Natural killer cell (primary cell): Measurements from ENCODE around the gene ZNF557. TPM values are rescaled to one million over a fixed set of nuclear protein-coding genes. Genes with fewer than 3 reads are reported as not detected.
"Not testable (repeated sequence)": the region's sequence is repeated elsewhere in the genome, so short reads cannot be mapped to it uniquely, and the experiment has no call there.

ENCODE experiments used
- ATAC-seq, 3 donors: fragments of 150-1000 bp in 2 of 3; fragments of 200-7000 bp in 1 of 3; cut with Tn5 transposase; 1 replicate in 1 of 3; 2 replicates in 2 of 3; pipeline ENCODE4 v1.10.0; 2021; ENCODE audit warnings: mild to moderate bottlenecking in 2 of 3, moderate library complexity in 2 of 3
- DNase-seq, 2 donors: peaks; one replicate each; pipeline versions ENCODE4 v3.0.0 to v3.0.0-alpha.2; 2013 to 2021; ENCODE audit warnings: mixed read lengths in 1 of 2
- H3K27ac ChIP-seq: one replicate; pipeline ENCODE4 v1.5.1; 2013; ENCODE audit warnings: mild to moderate bottlenecking, low read length
- H3K27me3 ChIP-seq: one replicate; pipeline ENCODE4 v1.6.1; 2013; ENCODE audit warnings: low read length; ENCODE audit not compliant: control insufficient read depth, insufficient read depth
- H3K36me3 ChIP-seq: one replicate; pipeline ENCODE4 v1.6.1; 2013; ENCODE audit warnings: low read length; ENCODE audit not compliant: control insufficient read depth, insufficient read depth
- H3K4me1 ChIP-seq: one replicate; pipeline ENCODE4 v1.6.1; 2013; ENCODE audit warnings: low read length; ENCODE audit not compliant: control insufficient read depth, insufficient read depth
- H3K4me3 ChIP-seq: one replicate; pipeline ENCODE4 v1.5.1; 2013; ENCODE audit warnings: low read length
- H3K9me3 ChIP-seq: one replicate; pipeline ENCODE4 v1.6.1; 2013; ENCODE audit warnings: low read length; ENCODE audit not compliant: control insufficient read depth, insufficient read depth
- H3K27ac Mint-ChIP-seq, 2 donors: one replicate each; pipeline ENCODE4 v1.8.0; 2022; ENCODE audit warnings: mild to moderate bottlenecking in 2 of 2, mixed read lengths in 2 of 2, moderate library complexity in 1 of 2
- H3K27me3 Mint-ChIP-seq, 2 donors: one replicate each; pipeline ENCODE4 v1.8.0; 2022; ENCODE audit warnings: low read depth in 2 of 2, mixed read lengths in 2 of 2
- H3K36me3 Mint-ChIP-seq: one replicate; pipeline ENCODE4 v1.8.0; 2022; ENCODE audit warnings: mixed read lengths
- H3K4me1 Mint-ChIP-seq, 2 donors: one replicate each; pipeline ENCODE4 v1.8.0; 2022; ENCODE audit warnings: mixed read lengths in 2 of 2
- H3K4me3 Mint-ChIP-seq: one replicate; pipeline ENCODE4 v1.8.0; 2022; ENCODE audit warnings: mild to moderate bottlenecking, moderate library complexity, mixed read lengths
- H3K9me3 Mint-ChIP-seq, 2 donors: one replicate each; pipeline ENCODE4 v1.8.0; 2022; ENCODE audit warnings: mixed read lengths in 2 of 2
- WGBS: methylation state at CpG from one replicate; pipeline ENCODE4 v1.1.7; 2013; ENCODE audit warnings: missing lambda C conversion rate; ENCODE audit not compliant: insufficient coverage; 5-methylcytosine and 5-hydroxymethylcytosine counted together
- intact Hi-C: fragments of 100-400 bp; cut with micrococcal nuclease; formaldehyde crosslinking; loops from one replicate; pipeline ENCODE4 v1.14.2; 2022
- total RNA-seq, 4 donors: library from RNA; stranded (reverse); fragments of 120-200 nt in 1 of 4; gene quantifications; one replicate each; pipeline versions ENCODE4 v1.2.3 to v1.2.4, GENCODE V29; 2013 to 2022
- TF ChIP-seq, protein P1 (sequence below): fragments of 200-600 bp; IDR thresholded peaks from one replicate; pipeline ENCODE4 v1.8.0; 2022; ENCODE audit warnings: antibody characterized with exemption

ZNF557 gene
- total RNA-seq, result 10 to 100 TPM; 10.7 to 14.5 (median 10.9) TPM
- 20.8 TPM for total RNA-seq (2013)

GRCh38 chr19:7069042-7069903 is at the start of gene ZNF557:
Gene ZNF557 (plus strand): TSS chr19:7069703. CDS start chr19:7075075, 5,372 bp downstream.
- H3K27ac ChIP-seq, result peak within 1 kb of the TSS; percentile 82
- no peaks in the 10 kb centered on the region for H3K27me3 ChIP-seq
- WGBS, result under 1% methylated on average over 56 of the region's 56 CpGs
- H3K4me3 ChIP-seq, result peak within 1 kb of the TSS; percentile 87
- Mint-ChIP-seq H3K4me1 (peaks cover 0 to 13% of the 10 kb centered on the region in 2 donors), H3K27me3 (no peaks in the 10 kb centered on the region), H3K4me3 (peak within 1 kb of the TSS; percentile 96), H3K27ac (peak within 1 kb of the TSS; percentile 94 to 95), H3K9me3 (peaks cover 0 to 2% of the 10 kb centered on the region in 2 donors), H3K36me3 (no peaks in the 10 kb centered on the region)
- H3K9me3 ChIP-seq, result no peaks in the 10 kb centered on the region
- peaks cover 20% of the 10 kb centered on the region for H3K36me3 ChIP-seq
- ATAC-seq (peak; percentile 95 to 100 (median 96)), DNase-seq (peak; percentile 97 to 99)
- TF ChIP-seq, protein P1, sequence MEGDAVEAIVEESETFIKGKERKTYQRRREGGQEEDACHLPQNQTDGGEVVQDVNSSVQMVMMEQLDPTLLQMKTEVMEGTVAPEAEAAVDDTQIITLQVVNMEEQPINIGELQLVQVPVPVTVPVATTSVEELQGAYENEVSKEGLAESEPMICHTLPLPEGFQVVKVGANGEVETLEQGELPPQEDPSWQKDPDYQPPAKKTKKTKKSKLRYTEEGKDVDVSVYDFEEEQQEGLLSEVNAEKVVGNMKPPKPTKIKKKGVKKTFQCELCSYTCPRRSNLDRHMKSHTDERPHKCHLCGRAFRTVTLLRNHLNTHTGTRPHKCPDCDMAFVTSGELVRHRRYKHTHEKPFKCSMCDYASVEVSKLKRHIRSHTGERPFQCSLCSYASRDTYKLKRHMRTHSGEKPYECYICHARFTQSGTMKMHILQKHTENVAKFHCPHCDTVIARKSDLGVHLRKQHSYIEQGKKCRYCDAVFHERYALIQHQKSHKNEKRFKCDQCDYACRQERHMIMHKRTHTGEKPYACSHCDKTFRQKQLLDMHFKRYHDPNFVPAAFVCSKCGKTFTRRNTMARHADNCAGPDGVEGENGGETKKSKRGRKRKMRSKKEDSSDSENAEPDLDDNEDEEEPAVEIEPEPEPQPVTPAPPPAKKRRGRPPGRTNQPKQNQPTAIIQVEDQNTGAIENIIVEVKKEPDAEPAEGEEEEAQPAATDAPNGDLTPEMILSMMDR, result no peak
- H3K4me1 ChIP-seq, result peaks cover 15% of the 10 kb centered on the region
- intact Hi-C loops, result no loop called here

DNA sequence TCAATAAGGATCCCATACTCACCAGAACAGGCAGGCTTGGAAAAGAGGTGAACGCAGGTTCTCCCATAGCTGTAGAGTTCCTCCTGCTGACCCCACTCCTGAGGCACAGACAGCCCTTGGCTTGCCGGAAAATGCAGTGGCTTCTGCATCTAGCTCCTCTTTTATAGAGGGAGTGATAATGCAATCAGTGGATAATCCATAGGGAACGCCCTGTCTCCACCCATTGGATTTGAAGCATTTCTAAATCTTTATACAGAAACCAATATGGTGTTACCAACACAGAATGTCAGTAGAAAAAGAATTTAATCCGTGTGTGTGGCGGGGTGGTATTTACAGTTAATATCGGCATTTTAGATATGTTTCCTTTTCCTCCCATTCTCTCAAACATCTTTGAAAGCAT is 48.2 kb upstream of the ZNF557 start, which contains the start of gene MBD3L2B:
TSS of gene MBD3L2B (minus strand) at position 101 of the 400 bp plus-strand sequence. CDS start at position 67, 34 bp downstream.
- H3K27me3 Mint-ChIP-seq, H3K4me3 Mint-ChIP-seq, H3K4me1 Mint-ChIP-seq, ATAC-seq, H3K4me3 ChIP-seq, H3K36me3 Mint-ChIP-seq, H3K9me3 Mint-ChIP-seq, H3K36me3 ChIP-seq, DNase-seq, H3K27ac Mint-ChIP-seq, H3K27me3 ChIP-seq, intact Hi-C loops, H3K27ac ChIP-seq, H3K9me3 ChIP-seq, H3K4me1 ChIP-seq: not testable (repeated sequence)
- WGBS, result no CpG with 5 or more reads among the region's 6 CpGs

GRCh38 chr19:7028790-7029189 is 40.7 kb upstream of the ZNF557 start:
- H3K27me3 Mint-ChIP-seq, H3K4me3 ChIP-seq, H3K9me3 Mint-ChIP-seq, H3K27ac Mint-ChIP-seq, H3K4me1 ChIP-seq, H3K4me3 Mint-ChIP-seq, H3K27me3 ChIP-seq, intact Hi-C loops, H3K36me3 ChIP-seq, H3K27ac ChIP-seq, DNase-seq, H3K4me1 Mint-ChIP-seq, H3K9me3 ChIP-seq, H3K36me3 Mint-ChIP-seq: not testable (repeated sequence)
- peak in 1 of 3 donors; percentile 42 for ATAC-seq
- WGBS, result no CpG with 5 or more reads among the region's 1 CpG

DNA sequence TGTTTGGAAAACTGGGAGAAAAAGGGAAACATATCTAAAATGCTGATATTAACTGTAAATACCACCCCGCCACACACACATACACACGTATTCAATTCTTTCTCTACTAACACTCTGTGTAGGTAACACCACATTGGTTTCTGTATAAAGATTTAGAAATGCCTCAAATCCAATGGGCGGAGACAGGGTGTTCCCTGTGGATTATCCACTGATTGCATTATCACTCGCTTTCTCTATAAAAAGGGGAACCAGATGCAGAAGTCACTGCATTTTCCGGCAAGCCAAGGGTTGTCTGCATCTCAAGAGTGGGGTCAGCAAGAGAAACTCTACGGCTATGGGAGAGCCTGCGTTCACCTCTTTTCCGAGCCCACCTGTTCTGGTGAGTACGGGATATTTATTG is 39.2 kb upstream of the ZNF557 start, which contains the start of gene MBD3L5:
TSS of gene MBD3L5 (plus strand) at position 301 of the 400 bp plus-strand sequence. CDS start at position 335, 34 bp downstream.
- H3K27ac Mint-ChIP-seq, intact Hi-C loops: not testable (repeated sequence)

DNA sequence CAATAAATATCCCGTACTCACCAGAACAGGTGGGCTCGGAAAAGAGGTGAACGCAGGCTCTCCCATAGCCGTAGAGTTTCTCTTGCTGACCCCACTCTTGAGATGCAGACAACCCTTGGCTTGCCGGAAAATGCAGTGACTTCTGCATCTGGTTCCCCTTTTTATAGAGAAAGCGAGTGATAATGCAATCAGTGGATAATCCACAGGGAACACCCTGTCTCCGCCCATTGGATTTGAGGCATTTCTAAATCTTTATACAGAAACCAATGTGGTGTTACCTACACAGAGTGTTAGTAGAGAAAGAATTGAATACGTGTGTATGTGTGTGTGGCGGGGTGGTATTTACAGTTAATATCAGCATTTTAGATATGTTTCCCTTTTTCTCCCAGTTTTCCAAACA is 29.4 kb upstream of the ZNF557 start, which contains the start of gene MBD3L4:
TSS of gene MBD3L4 (minus strand) at position 101 of the 400 bp plus-strand sequence. CDS start at position 66, 35 bp downstream.
- H3K4me1 Mint-ChIP-seq, intact Hi-C loops, H3K9me3 Mint-ChIP-seq, H3K4me3 ChIP-seq, H3K27ac ChIP-seq, H3K4me3 Mint-ChIP-seq, ATAC-seq, DNase-seq, H3K9me3 ChIP-seq, H3K36me3 ChIP-seq, H3K27ac Mint-ChIP-seq, H3K27me3 Mint-ChIP-seq, H3K4me1 ChIP-seq, H3K27me3 ChIP-seq, H3K36me3 Mint-ChIP-seq: not testable (repeated sequence)
- WGBS, result no CpG with 5 or more reads among the region's 9 CpGs

More for the DNA sequence above, 39.2 kb upstream of the ZNF557 start, which contains the start of gene MBD3L5:
- H3K4me3 ChIP-seq, H3K27me3 Mint-ChIP-seq, ATAC-seq, H3K9me3 Mint-ChIP-seq, H3K27me3 ChIP-seq, H3K9me3 ChIP-seq, DNase-seq, H3K36me3 Mint-ChIP-seq, H3K4me3 Mint-ChIP-seq, H3K4me1 ChIP-seq, H3K36me3 ChIP-seq, H3K4me1 Mint-ChIP-seq, H3K27ac ChIP-seq: not testable (repeated sequence)
- no CpG with 5 or more reads among the region's 9 CpGs for WGBS

GRCh38 chr19:7041563-7041962 is 27.9 kb upstream of the ZNF557 start:
- H3K36me3 ChIP-seq, DNase-seq, H3K4me3 Mint-ChIP-seq, ATAC-seq, H3K4me3 ChIP-seq, H3K27me3 ChIP-seq, H3K27ac Mint-ChIP-seq, H3K36me3 Mint-ChIP-seq, H3K27ac ChIP-seq, H3K9me3 ChIP-seq, H3K27me3 Mint-ChIP-seq, intact Hi-C loops, H3K4me1 ChIP-seq, H3K4me1 Mint-ChIP-seq, H3K9me3 Mint-ChIP-seq: not testable (repeated sequence)
- WGBS, result no CpG with 5 or more reads among the region's 2 CpGs

DNA sequence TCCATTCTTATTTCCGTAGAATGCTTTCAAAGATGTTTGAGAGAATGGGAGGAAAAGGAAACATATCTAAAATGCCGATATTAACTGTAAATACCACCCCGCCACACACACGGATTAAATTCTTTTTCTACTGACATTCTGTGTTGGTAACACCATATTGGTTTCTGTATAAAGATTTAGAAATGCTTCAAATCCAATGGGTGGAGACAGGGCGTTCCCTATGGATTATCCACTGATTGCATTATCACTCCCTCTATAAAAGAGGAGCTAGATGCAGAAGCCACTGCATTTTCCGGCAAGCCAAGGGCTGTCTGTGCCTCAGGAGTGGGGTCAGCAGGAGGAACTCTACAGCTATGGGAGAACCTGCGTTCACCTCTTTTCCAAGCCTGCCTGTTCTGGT is 20.5 kb upstream of the ZNF557 start, which contains the start of gene MBD3L2:
TSS of gene MBD3L2 (plus strand) at position 301 of the 400 bp plus-strand sequence. CDS start at position 354, 53 bp downstream.
- H3K36me3 Mint-ChIP-seq, H3K36me3 ChIP-seq, H3K4me3 Mint-ChIP-seq, H3K9me3 ChIP-seq, H3K4me1 Mint-ChIP-seq, H3K27ac ChIP-seq, H3K9me3 Mint-ChIP-seq, DNase-seq, H3K4me3 ChIP-seq, H3K27me3 Mint-ChIP-seq, H3K27ac Mint-ChIP-seq, intact Hi-C loops, ATAC-seq, H3K27me3 ChIP-seq, H3K4me1 ChIP-seq: not testable (repeated sequence)
- no CpG with 5 or more reads among the region's 7 CpGs for WGBS
